ENCODE data around the gene VPS13D.

- TF ChIP-seq, protein P1, sequence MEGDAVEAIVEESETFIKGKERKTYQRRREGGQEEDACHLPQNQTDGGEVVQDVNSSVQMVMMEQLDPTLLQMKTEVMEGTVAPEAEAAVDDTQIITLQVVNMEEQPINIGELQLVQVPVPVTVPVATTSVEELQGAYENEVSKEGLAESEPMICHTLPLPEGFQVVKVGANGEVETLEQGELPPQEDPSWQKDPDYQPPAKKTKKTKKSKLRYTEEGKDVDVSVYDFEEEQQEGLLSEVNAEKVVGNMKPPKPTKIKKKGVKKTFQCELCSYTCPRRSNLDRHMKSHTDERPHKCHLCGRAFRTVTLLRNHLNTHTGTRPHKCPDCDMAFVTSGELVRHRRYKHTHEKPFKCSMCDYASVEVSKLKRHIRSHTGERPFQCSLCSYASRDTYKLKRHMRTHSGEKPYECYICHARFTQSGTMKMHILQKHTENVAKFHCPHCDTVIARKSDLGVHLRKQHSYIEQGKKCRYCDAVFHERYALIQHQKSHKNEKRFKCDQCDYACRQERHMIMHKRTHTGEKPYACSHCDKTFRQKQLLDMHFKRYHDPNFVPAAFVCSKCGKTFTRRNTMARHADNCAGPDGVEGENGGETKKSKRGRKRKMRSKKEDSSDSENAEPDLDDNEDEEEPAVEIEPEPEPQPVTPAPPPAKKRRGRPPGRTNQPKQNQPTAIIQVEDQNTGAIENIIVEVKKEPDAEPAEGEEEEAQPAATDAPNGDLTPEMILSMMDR (IDR thresholded peaks at IDR 0.05), result no peak
- TF ChIP-seq POLR2A (IDR thresholded peaks at IDR 0.05), result no peak
Measured at GRCh38 chr1:12453400-12454343, 223.8 kb downstream of the VPS13D start.

All from thyroid gland (tissue), 4 donors.